Large intestine (tissue), 3 donors: Measurements from ENCODE around the gene SEC16A. TPM values are rescaled to one million over a fixed set of nuclear protein-coding genes. Genes with fewer than 3 reads are reported as not detected.

Experiments
- DNase-seq, 2 donors: peaks; one replicate each; pipeline versions ENCODE4 v3.0.0 to v3.0.0-alpha.2; 2013
- H3K27ac ChIP-seq: one replicate; pipeline ENCODE4 v1.5.1; 2013; ENCODE audit warnings: low read length
- H3K27me3 ChIP-seq: 2 replicates; pipeline ENCODE4 v1.6.1; 2013; ENCODE audit warnings: low read length; ENCODE audit not compliant: control insufficient read depth, insufficient read depth
- H3K36me3 ChIP-seq: 2 replicates; pipeline ENCODE4 v1.6.1; 2013; ENCODE audit warnings: low read length; ENCODE audit not compliant: control insufficient read depth, insufficient read depth
- H3K4me1 ChIP-seq: one replicate; pipeline ENCODE4 v1.6.1; 2013; ENCODE audit warnings: low read length; ENCODE audit not compliant: control insufficient read depth, insufficient read depth
- H3K4me3 ChIP-seq: one replicate; pipeline ENCODE4 v1.5.1; 2013; ENCODE audit warnings: low read length
- H3K9me3 ChIP-seq: one replicate; pipeline ENCODE4 v1.6.1; 2013; ENCODE audit warnings: mild to moderate bottlenecking, low read depth, low read length, moderate library complexity; ENCODE audit not compliant: control insufficient read depth
- WGBS: methylation state at CpG from one replicate; pipeline ENCODE4 v1.1.5; 2013; ENCODE audit warnings: low lambda C conversion rate; ENCODE audit not compliant: insufficient coverage; 5-methylcytosine and 5-hydroxymethylcytosine counted together
- polyA plus RNA-seq: library from polyadenylated mRNA; unstranded; fragments of 120-200 nt; gene quantifications from one replicate; pipeline ENCODE4 v1.2.1, GENCODE V29; 2013

Gene SEC16A
- polyA plus RNA-seq, 1 donor: 51.4 TPM

GRCh38 chr9:136424750-136425362 lies 58.0 kb downstream of the SEC16A start:
- Histone ChIP-seq H3K36me3 (peaks cover 64% of the 10 kb centered on the region), H3K27ac (no peak overlapping the region), H3K4me1 (no peaks in the 10 kb centered on the region), H3K9me3 (no peaks in the 10 kb centered on the region), H3K27me3 (no peaks in the 10 kb centered on the region), H3K4me3 (no peak overlapping the region)
- no peak for DNase-seq
- WGBS: 100% methylated on average over 3 of the region's 27 CpGs

GRCh38 chr9:136423432-136424146 lies 59.3 kb downstream of the SEC16A start:
- Histone ChIP-seq H3K4me1 (no peaks in the 10 kb centered on the region), H3K27ac (no peak overlapping the region), H3K36me3 (peaks cover 65% of the 10 kb centered on the region), H3K9me3 (no peaks in the 10 kb centered on the region), H3K27me3 (no peaks in the 10 kb centered on the region), H3K4me3 (no peak overlapping the region)
- WGBS: no CpG with 5 or more reads among the region's 43 CpGs
- no peak for DNase-seq

DNA sequence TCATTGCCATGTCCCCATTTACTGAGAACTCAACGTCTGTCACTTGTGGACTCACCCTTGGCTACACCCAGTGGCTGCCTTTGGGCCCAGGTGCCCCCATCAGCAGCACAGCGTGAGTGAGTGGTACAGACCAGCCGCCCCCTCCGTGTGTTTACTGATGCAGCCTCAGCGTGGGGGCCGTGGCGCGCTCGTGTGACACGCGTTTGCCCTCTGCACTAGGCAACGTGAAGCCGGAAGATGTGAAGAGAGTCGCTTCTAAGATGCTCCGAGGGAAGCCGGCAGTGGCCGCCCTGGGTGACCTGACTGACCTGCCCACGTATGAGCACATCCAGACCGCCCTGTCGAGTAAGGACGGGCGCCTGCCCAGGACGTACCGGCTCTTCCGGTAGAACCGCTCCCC lies 60.0 kb downstream of the SEC16A start:
- H3K4me1 ChIP-seq: no peaks in the 10 kb centered on the region
- no peak overlapping the region for H3K27ac ChIP-seq
- no peaks in the 10 kb centered on the region for H3K9me3 ChIP-seq
- no CpG with 5 or more reads among the region's 26 CpGs for WGBS
- no peak overlapping the region for H3K4me3 ChIP-seq
- DNase-seq: no peak
- H3K27me3 ChIP-seq: no peaks in the 10 kb centered on the region
- peaks cover 72% of the 10 kb centered on the region for H3K36me3 ChIP-seq

DNA sequence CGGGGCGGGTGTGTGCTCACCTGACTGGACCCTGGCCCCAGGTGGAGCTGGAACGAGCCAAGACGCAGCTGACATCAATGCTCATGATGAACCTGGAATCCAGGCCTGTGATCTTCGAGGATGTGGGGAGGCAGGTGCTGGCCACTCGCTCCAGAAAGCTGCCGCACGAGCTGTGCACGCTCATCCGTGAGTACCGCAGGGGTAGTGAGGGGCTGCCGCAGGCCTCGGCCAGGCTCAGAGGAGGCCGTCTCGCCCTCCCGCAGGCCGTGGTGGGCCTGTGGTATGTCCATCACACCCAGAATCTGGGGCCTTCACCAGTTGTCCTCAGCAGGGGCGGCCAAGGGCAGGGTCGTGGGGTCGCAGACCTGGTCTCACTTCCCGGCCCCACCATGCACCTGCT lies 61.0 kb downstream of the SEC16A start:
- no peak for DNase-seq
- WGBS: no CpG with 5 or more reads among the region's 21 CpGs
- Histone ChIP-seq H3K27me3 (no peaks in the 10 kb centered on the region), H3K27ac (no peak overlapping the region), H3K9me3 (no peaks in the 10 kb centered on the region), H3K4me3 (no peak overlapping the region), H3K36me3 (peaks cover 73% of the 10 kb centered on the region), H3K4me1 (no peaks in the 10 kb centered on the region)

GRCh38 chr9:136419092-136419420 lies 63.8 kb downstream of the SEC16A start:
- Histone ChIP-seq H3K27ac (no peak overlapping the region), H3K4me1 (no peaks in the 10 kb centered on the region), H3K36me3 (peaks cover 87% of the 10 kb centered on the region), H3K4me3 (no peak overlapping the region), H3K27me3 (no peaks in the 10 kb centered on the region), H3K9me3 (no peaks in the 10 kb centered on the region)
- WGBS: no CpG with 5 or more reads among the region's 12 CpGs
- no peak for DNase-seq

DNA sequence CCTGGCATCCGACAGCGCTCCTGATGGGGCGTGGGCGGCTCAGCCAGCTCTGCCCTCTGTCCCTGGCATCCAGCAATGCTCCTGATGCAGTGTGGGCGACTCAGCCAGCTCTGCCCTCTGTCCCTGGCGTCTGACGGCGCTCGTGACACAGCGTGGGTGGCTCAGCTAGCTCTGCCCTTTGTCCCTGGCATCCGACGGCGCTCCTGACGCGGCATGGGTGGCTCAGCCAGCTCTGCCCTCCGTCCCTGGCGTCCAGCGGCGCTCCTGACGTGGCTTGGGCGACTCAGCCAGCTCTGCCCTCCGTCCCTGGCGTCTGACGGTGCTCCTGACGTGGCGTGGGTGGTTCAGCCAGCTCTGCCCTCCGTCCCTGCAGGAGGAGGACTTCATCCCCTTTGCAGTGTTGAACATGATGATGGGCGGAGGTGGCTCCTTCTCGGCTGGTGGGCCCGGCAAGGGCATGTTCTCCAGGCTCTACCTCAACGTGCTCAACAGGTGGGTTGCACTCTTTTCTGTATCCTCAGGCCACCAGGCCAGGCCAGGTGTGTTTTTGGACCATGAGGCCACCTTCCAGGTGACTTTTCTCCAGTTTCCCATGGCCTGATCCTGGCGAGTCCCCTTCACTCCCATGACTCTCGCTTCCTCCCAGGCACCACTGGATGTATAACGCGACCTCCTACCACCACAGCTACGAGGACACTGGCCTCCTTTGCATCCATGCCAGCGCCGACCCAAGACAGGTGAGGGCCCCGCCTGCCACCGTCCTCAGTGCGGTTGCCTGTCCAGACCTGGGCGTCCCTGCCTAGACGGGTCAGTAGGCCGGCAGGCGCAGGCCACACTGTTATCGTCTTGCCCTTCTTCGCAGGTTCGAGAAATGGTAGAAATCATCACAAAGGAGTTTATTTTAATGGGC lies 64.4 kb downstream of the SEC16A start:
- DNase-seq: no peak
- Histone ChIP-seq H3K4me1 (no peaks in the 10 kb centered on the region), H3K4me3 (no peak overlapping the region), H3K36me3 (peaks cover 88% of the 10 kb centered on the region), H3K9me3 (no peaks in the 10 kb centered on the region), H3K27me3 (no peaks in the 10 kb centered on the region), H3K27ac (no peak overlapping the region)
- WGBS: 100% methylated on average over 6 of the region's 48 CpGs

GRCh38 chr9:136416914-136417313 lies 65.9 kb downstream of the SEC16A start:
- no peak overlapping the region for H3K27ac ChIP-seq
- no peak for DNase-seq
- peaks cover 81% of the 10 kb centered on the region for H3K36me3 ChIP-seq
- no peaks in the 10 kb centered on the region for H3K27me3 ChIP-seq
- peaks cover under 1% of the 10 kb centered on the region for H3K4me1 ChIP-seq
- H3K4me3 ChIP-seq: no peak overlapping the region
- WGBS: no CpG with 5 or more reads among the region's 19 CpGs
- no peaks in the 10 kb centered on the region for H3K9me3 ChIP-seq

GRCh38 chr9:136416427-136416826 lies 66.4 kb downstream of the SEC16A start:
- Histone ChIP-seq H3K4me3 (no peak overlapping the region), H3K27me3 (no peaks in the 10 kb centered on the region), H3K9me3 (no peaks in the 10 kb centered on the region), H3K4me1 (peaks cover 6% of the 10 kb centered on the region), H3K36me3 (peaks cover 76% of the 10 kb centered on the region), H3K27ac (no peak overlapping the region)
- DNase-seq: no peak
- 88% methylated on average over 1 of the region's 8 CpGs for WGBS

GRCh38 chr9:136412962-136413361 lies 69.9 kb downstream of the SEC16A start:
- no peak for DNase-seq
- Histone ChIP-seq H3K9me3 (no peaks in the 10 kb centered on the region), H3K27ac (no peak overlapping the region), H3K4me1 (peaks cover 18% of the 10 kb centered on the region), H3K4me3 (no peak overlapping the region), H3K27me3 (no peaks in the 10 kb centered on the region), H3K36me3 (peaks cover 50% of the 10 kb centered on the region)
- WGBS: no CpG with 5 or more reads among the region's 9 CpGs

DNA sequence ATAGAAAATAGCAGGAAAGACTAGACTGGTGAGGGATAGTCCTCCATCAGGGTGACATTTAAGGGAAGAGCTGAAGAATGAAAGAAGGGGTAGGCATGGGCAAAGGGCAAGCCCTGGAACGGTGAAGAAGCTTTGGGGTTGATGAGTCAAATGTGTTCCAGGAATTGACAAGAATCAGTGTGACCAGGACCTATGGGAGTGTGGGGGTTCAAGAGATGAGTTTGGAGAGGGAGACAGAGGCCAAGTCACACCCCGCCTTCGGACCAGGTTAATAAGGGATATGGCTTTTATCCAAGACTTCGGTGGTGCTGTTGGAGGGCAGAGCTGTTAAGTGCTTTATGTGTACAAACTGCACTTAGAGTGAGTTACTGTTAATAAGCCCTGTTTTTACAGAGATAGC lies 71.5 kb downstream of the SEC16A start:
- no peaks in the 10 kb centered on the region for H3K9me3 ChIP-seq
- H3K27me3 ChIP-seq: no peaks in the 10 kb centered on the region
- no CpG with 5 or more reads among the region's 4 CpGs for WGBS
- H3K4me1 ChIP-seq: peaks cover 18% of the 10 kb centered on the region
- H3K4me3 ChIP-seq: peak overlapping the region; percentile 96
- H3K36me3 ChIP-seq: peaks cover 47% of the 10 kb centered on the region
- no peak overlapping the region for H3K27ac ChIP-seq
- DNase-seq: no peak
